ENCODE results near the gene ANKS3. TPM values are rescaled to one million over a fixed set of nuclear protein-coding genes. Genes with fewer than 3 reads are reported as not detected.

The ANKS3 gene
- total and polyA plus RNA-seq, 5 experiments from 2014 or later, result 4.3 to 37.0 (median 9.0) TPM

DNA sequence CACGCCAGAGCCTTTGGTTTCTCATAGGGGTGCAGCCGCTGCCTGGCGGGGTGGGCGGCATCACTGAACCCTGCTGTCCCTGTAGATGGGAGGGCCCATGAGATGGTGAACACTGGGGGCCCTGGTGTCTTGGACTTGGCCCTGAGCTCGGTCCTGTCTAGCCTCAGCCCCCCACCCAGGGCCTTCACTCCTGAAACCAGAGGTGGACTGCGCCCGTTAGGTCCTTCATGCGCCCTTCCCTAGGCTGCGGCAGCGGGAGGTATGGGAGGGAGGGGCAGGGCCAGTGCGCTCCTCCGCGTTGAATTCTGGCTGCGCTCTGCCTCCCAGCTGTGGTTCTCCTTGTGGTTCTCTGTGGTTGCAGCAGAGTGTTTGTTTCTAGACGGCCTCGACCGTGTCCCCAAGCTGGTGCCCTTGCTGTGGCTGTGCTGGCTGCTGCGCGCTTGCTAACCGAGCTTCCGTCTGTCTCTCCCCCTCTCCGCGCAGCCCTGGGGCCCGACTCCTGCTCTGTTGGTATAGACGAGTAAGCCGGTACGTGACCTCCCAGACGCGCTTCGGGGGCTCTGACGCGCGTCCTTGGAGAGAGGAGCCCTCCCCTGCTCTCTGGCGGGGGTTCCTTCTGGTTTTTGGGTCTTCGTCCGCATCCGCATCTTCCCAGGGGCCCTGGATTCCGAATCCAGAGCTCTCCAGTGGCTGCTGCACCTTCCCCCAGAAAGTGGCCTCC is 48.1 kb downstream of the ANKS3 start:
- DNase-seq, result no peak
- H3K9me3 Mint-ChIP-seq, result no peaks in the 10 kb centered on the region
- POLR2A ChIA-PET, result interaction anchor here (0.7 kb wide), 1 partner anchor 23 kb away, joined by 3 read pairs; no protein-coding TSS in a partner anchor

DNA sequence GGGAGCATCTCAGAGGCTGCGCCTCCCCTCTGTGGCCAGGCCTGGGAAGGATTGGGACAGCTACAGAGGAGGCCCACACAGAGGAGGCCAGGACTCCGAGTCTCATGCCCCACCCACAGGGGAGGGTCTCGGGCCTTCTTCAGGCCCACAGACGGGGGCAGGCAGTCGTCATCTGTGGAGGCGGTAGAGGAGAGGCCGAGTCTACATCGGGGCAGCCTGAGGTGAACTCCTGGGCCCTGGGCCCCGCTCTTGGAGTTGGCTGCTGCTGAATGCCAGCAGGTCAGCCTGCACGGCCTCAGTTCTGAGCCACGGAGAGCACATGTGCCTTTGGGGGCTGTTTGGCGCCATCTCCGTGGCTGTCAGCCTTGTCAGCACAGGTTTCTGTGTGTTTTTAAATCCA is 48.8 kb downstream of the ANKS3 start:
- no peak for ATAC-seq
- DNase-seq, result no peak
- Mint-ChIP-seq H3K4me3 (no peak overlapping the region), H3K27ac (peak overlapping the region in 3 of 10 donors; percentile 16 to 58 (median 31)), H3K36me3 (peaks cover 0 to 39% (median 0%) of the 10 kb centered on the region in 3 donors), H3K4me1 (peaks cover 5 to 20% (median 12%) of the 10 kb centered on the region in 4 donors), H3K9me3 (no peaks in the 10 kb centered on the region), H3K27me3 (no peaks in the 10 kb centered on the region)
- POLR2A ChIA-PET, result interaction anchor here (6.1 kb wide), 1 partner anchor 7 kb away, joined by 63 read pairs; the partner anchor contains the start of gene NUDT16L1

More for the DNA sequence above, 48.1 kb downstream of the ANKS3 start:
- peak overlapping the region in 3 of 10 donors; percentile 10 to 65 (median 52) for H3K27ac Mint-ChIP-seq
- no peak for ATAC-seq
- H3K4me1 Mint-ChIP-seq, result peaks cover 4 to 19% (median 10%) of the 10 kb centered on the region in 4 donors
- H3K4me3 Mint-ChIP-seq, result no peak overlapping the region
- peaks cover 0 to 36% (median 0%) of the 10 kb centered on the region in 3 donors for H3K36me3 Mint-ChIP-seq
- no peaks in the 10 kb centered on the region for H3K27me3 Mint-ChIP-seq

DNA sequence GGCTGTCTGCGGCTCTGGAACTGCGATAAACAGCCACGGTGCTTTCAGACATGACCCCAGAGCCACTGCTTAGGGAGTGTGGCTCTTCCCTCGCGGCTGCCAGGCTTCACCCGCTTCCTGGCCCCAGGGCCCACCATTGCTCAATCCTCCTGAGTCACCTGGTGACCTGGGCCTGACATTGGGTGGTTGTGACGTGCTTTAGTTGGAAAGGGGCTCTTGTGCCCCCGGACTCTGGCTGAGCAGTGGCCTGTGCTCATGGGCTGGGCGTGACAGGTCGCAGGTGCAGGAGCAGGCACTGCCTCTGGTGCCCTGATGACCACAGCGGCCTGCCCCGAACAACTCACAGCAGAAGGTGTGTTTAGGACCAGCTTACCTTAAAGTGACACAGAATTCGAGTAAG is 49.3 kb downstream of the ANKS3 start:
- no peak for ATAC-seq
- Mint-ChIP-seq H3K9me3 (no peaks in the 10 kb centered on the region), H3K36me3 (peaks cover 0 to 41% (median 0%) of the 10 kb centered on the region in 3 donors), H3K27me3 (no peaks in the 10 kb centered on the region), H3K4me3 (peak overlapping the region in 1 of 10 donors; percentile 22), H3K27ac (peak overlapping the region in 7 of 10 donors; percentile 16 to 72 (median 58)), H3K4me1 (peaks cover 6 to 25% (median 12%) of the 10 kb centered on the region in 4 donors)
- POLR2A ChIA-PET, result interaction anchor here (1.3 to 6.1 kb wide), 2 partner anchors 8 to 15 kb away, joined by 4 to 63 read pairs; partner anchors contain the start of gene NUDT16L1
- DNase-seq, result no peak

DNA sequence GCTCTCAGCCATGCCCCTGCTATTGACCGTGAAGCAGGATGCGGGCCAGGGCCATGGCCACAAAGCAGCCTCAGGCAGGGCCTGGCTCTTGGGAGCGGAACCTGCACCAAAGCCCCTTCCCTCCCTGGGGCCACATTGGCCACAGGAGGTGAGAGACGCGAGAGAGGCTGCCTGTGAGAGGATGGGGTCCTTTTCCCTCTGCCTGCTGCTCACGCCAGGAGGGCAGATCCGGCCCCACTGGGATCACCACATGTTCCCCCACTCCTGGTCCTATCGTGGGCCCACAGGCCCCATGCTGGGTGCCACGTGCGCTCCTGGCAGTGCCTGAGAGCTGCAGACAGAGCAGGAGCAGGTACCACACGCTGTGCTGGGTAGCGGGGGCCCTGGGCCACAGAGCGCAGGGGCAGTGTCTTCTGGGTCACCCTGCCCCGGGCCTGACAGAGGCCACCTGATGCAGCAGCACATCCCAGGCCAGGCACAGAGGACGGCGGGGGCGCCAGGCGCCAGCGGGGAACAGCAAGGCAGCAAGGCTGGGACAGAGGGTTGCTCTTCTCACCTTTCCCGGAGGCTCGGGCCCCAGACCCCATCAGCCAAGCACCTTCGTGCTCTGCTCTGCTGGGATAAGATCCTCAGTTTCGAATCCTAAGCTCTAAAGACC is 49.9 kb downstream of the ANKS3 start:
- no peaks in the 10 kb centered on the region for H3K27me3 Mint-ChIP-seq
- DNase-seq (no peak), ATAC-seq (no peak)
- peak overlapping the region in 1 of 10 donors; percentile 71 for H3K27ac Mint-ChIP-seq
- no peaks in the 10 kb centered on the region for H3K9me3 Mint-ChIP-seq
- POLR2A ChIA-PET, result interaction anchor here (1.3 to 6.1 kb wide), 2 partner anchors 8 to 15 kb away, joined by 4 to 63 read pairs; partner anchors contain the start of gene NUDT16L1
- peaks cover 0 to 39% (median 0%) of the 10 kb centered on the region in 3 donors for H3K36me3 Mint-ChIP-seq
- H3K4me3 Mint-ChIP-seq, result no peak overlapping the region
- peaks cover 6 to 28% (median 13%) of the 10 kb centered on the region in 4 donors for H3K4me1 Mint-ChIP-seq

DNA sequence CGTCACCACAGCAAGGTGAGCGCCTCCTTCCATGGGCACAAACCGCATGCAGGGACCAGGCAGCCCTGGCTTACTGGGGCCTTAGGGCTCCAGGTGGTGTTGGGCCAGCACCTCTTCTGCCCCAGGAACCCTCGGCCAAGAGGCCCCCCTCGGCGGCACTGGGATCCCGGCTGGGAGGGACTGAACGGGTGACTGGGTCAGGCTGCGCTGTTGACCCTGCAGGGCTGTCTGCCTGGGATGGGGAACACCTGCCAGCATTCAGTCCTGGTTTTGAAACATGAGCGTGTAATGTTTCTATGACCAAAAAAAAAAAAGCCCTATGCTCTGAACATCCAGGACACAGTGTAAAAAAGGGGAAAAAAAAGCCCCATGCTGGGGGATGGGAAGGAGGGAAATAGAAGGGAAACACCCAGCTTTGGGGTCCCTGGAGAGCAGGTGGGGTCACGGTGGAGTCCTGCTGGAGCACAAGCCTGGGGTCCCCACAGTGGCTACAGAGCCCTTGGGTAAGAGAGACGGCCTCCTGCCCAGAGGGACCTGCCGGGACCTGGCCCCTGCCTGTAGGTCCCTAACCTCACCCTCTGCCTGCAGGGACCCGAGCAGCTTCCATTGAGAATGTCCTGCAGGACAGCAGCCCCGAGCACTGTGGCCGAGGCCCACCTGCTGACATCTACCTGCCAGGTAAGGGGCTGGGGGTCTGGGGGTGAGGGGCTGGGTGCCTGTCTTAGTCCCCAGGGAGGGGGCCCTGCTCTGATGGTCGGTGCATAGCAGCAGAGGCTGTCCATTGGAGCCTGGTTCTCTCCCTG is 50.6 kb downstream of the ANKS3 start:
- DNase-seq, result no peak
- H3K27ac Mint-ChIP-seq, result peak overlapping the region in 4 of 10 donors; percentile 9 to 56 (median 38)
- peaks cover 0 to 41% (median 0%) of the 10 kb centered on the region in 3 donors for H3K36me3 Mint-ChIP-seq
- H3K9me3 Mint-ChIP-seq, result no peaks in the 10 kb centered on the region
- POLR2A ChIA-PET, result interaction anchor here (1.3 to 6.1 kb wide), 4 partner anchors 9 to 67 kb away, joined by 4 to 63 read pairs (median 6); partner anchors contain the start of gene NUDT16L1
- H3K27me3 Mint-ChIP-seq, result no peaks in the 10 kb centered on the region
- ATAC-seq, result no peak
- H3K4me3 Mint-ChIP-seq, result peak overlapping the region in 1 of 10 donors; percentile 7
- H3K4me1 Mint-ChIP-seq, result peaks cover 6 to 34% (median 20%) of the 10 kb centered on the region in 4 donors

DNA sequence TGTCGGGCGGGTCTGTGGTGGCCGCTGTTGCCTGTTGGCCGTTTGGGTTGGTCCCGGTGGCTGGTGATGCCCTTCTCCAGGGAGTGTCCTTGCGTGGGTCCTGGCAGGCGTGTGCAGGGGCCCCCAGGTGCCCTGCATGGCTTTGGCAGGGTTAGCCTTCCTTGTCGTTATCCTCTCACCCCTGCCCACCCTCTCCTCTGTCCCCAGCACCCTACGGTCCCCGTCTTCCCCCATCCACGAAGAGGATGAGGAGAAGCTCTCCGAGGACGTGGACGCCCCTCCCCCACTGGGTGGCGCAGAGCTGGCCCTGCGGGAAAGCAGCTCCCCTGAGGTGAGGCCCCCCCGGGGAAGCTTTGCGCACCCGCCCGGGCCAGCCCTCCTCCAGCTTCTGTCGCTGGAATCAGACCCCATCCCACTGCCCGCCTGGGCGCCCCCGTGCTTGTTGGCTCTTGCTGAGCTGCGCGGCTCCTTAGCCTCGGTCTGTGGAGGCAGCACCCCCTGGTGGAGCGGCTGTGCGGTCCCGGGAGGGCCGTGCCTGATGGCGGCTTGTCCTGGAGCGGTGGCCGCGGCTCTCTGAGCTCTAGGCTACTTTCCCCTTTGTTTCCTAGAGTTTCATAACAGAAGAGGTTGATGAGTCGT is 51.3 kb downstream of the ANKS3 start:
- DNase-seq, result peak in 7 of 10 donors; percentile 40 to 73 (median 46)
- ATAC-seq, result peak; percentile 38 to 40
- Mint-ChIP-seq H3K36me3 (peaks cover 0 to 42% (median 0%) of the 10 kb centered on the region in 3 donors), H3K27ac (peak overlapping the region in 4 of 10 donors; percentile 20 to 95 (median 56)), H3K9me3 (no peaks in the 10 kb centered on the region), H3K4me1 (peaks cover 11 to 41% (median 26%) of the 10 kb centered on the region in 4 donors), H3K4me3 (peak overlapping the region in 2 of 10 donors; percentile 31 to 61), H3K27me3 (no peaks in the 10 kb centered on the region)
- POLR2A ChIA-PET, result interaction anchor here (0.6 to 6.1 kb wide), 4 partner anchors 10 to 1486 kb away, joined by 4 to 63 read pairs (median 6); partner anchors contain the start of gene NUDT16L1

DNA sequence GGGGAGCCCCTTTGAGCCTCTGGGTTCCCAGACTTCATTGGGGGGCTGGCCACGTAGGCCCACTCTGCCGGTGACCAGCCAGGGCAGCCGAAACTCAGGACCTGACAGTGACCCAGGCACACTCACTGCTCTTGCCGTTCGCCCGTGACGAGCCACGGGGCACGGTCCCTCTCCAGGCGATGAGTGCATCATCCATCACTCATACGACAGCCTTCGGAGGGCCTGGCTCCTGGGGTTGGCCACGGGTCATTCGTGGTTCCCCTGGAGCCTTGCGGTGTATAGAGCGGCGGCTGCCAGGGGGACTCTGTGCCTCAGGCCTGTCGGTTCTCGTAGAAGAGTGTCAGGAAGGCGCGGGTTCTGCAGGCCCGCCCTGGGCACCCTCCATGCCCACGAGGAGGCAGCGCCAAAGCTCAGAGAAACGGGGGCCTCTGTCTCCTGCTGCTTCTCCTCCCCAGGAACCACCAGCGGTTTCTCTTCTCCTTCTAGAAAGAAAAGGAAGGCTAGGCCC is 51.9 kb downstream of the ANKS3 start:
- peaks cover 11 to 43% (median 28%) of the 10 kb centered on the region in 4 donors for H3K4me1 Mint-ChIP-seq
- H3K27ac Mint-ChIP-seq, result peak overlapping the region in 9 of 10 donors; percentile 51 to 95 (median 89)
- peak overlapping the region in 8 of 10 donors; percentile 26 to 65 (median 41) for H3K4me3 Mint-ChIP-seq
- H3K36me3 Mint-ChIP-seq, result peaks cover 0 to 37% (median 0%) of the 10 kb centered on the region in 3 donors
- no peaks in the 10 kb centered on the region for H3K9me3 Mint-ChIP-seq
- ATAC-seq (peak; percentile 13 to 22), DNase-seq (no peak)
- POLR2A ChIA-PET, result interaction anchor here (0.6 to 6.1 kb wide), 6 partner anchors 10 to 1486 kb away, joined by 4 to 63 read pairs (median 6); partner anchors contain the start of gene NUDT16L1
- H3K27me3 Mint-ChIP-seq, result no peaks in the 10 kb centered on the region

DNA sequence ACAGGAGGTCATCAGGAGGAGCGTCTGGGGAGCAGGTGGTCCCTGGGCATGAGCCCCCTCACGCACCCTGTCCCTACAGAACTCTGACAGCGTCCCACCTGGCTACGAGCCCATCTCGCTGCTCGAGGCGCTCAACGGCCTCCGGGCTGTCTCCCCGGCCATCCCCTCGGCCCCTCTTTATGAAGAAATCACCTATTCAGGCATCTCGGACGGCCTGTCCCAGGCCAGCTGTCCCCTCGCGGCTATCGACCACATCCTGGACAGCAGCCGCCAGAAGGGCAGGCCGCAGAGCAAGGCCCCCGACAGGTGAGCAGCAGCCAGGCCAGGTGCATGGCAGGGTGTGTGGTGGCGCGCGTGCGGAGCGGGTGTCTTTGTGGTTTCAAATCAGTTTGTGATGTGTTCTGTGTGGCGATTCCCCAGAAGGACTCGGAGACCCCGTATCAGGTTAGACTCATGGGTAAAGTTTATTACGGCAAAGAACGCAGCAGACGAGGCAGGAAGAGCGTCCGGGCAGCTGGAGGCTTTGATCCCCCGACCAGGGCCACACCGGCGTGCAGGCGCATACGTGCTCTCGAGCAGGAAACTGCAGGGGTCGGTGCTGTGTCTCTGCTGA is 52.5 kb downstream of the ANKS3 start:
- ATAC-seq (peak; percentile 66 to 76), DNase-seq (peak in 6 of 10 donors; percentile 30 to 72 (median 43))
- Mint-ChIP-seq H3K4me3 (peak overlapping the region in 9 of 10 donors; percentile 36 to 76 (median 48)), H3K4me1 (peaks cover 14 to 49% (median 34%) of the 10 kb centered on the region in 4 donors), H3K27ac (peak overlapping the region; percentile 51 to 95 (median 88)), H3K27me3 (no peaks in the 10 kb centered on the region), H3K9me3 (no peaks in the 10 kb centered on the region), H3K36me3 (peaks cover 0 to 32% (median 0%) of the 10 kb centered on the region in 3 donors)
- POLR2A ChIA-PET, result interaction anchor here (0.7 to 6.1 kb wide), 9 partner anchors 10 to 86 kb away, joined by 3 to 63 read pairs (median 4); partner anchors contain the start of gene NUDT16L1

DNA sequence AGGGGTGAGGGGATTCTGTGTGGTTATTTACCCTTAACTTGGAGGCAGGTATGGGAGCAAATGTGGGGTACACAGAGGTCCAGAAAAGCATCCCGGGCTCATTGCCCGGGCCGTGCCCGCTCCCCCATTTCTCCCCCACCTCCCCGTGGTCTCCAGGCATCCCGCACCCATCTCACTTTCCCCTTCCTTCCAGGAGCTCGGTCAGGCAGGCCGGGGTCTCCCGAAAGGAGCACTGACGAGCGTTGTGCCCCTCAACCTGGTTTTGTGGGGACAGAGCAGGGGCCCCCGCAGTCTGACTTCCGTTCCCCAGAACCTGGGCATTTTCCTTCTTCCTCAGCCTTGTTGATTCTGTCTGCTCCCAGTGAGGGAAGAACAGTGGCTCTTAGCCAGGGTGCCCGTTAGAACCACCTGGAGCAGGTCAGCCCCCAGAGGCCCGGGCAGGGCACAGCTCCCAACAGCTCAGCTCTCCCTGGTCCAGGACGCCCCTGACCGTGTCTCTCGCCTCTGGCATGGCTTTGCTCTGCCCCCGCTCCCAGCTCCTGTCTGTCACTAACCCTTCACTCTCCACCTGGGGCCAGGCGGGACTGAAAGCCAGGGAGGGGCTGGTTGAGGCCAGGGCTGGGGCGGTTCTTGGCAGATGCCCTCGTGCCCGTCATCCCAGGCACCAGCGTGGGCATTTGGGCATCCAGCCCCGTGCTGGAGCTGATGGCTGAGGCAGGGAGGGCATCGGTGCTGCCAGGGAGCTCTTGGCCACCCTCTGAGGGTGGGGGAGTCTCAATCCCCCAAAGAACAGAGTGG is 53.2 kb downstream of the ANKS3 start:
- no peaks in the 10 kb centered on the region for H3K27me3 Mint-ChIP-seq
- peak overlapping the region in 9 of 10 donors; percentile 25 to 95 (median 73) for H3K27ac Mint-ChIP-seq
- POLR2A ChIA-PET, result interaction anchor here (0.7 to 6.1 kb wide), 10 partner anchors 9 to 87 kb away, joined by 3 to 63 read pairs (median 4); partner anchors contain the start of gene NUDT16L1
- peak overlapping the region in 4 of 10 donors; percentile 10 to 43 (median 35) for H3K4me3 Mint-ChIP-seq
- ATAC-seq (no peak), DNase-seq (no peak)
- no peaks in the 10 kb centered on the region for H3K9me3 Mint-ChIP-seq
- peaks cover 19 to 56% (median 41%) of the 10 kb centered on the region in 4 donors for H3K4me1 Mint-ChIP-seq
- peaks cover 0 to 26% (median 0%) of the 10 kb centered on the region in 3 donors for H3K36me3 Mint-ChIP-seq

Measured in naive thymus-derived CD8-positive, alpha-beta T cell (primary cell).